HG02885 (cell line): Measurements from ENCODE around the gene PTPRN2.
"Not testable (repeated sequence)": the region's sequence is repeated elsewhere in the genome, so short reads cannot be mapped to it uniquely, and the experiment has no call there.

Experiments used
- ATAC-seq: cut with Tn5 transposase; IDR thresholded peaks from one replicate; pipeline ENCODE4 v1.9.1; 2021; ENCODE audit warnings: mild to moderate bottlenecking; ENCODE audit not compliant: unreplicated experiment, poor library complexity

Gene PTPRN2

DNA sequence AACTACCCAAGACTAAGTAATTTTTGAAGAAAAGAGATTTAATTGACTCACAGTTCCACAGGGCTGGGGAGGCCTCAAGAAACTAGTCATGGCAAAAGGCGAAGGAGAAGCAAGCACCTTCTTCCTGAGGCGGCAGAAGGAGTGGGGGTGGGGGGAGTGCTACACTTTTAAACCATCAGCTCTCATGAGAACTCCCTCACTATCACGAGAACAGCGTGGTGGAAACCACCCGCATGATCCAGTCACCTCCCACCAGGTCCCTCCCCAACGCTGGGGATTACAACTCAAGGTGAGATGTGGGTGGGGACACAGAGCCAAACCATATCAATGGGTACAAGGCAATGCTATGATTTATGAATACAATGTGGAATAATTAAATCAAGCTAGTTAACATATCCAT, 241.9 kb downstream of the PTPRN2 start:
- no peak for ATAC-seq

- ATAC-seq = no peak
Measured at GRCh38 chr7:158344706-158345300, 242.8 kb downstream of the PTPRN2 start.

- ATAC-seq = no peak
Measured at GRCh38 chr7:158343936-158344455, 243.6 kb downstream of the PTPRN2 start.

- ATAC-seq = no peak
Measured at GRCh38 chr7:158343526-158343925, 244.1 kb downstream of the PTPRN2 start.

GRCh38 chr7:158341097-158341496, 246.5 kb downstream of the PTPRN2 start:
- not testable (repeated sequence) for ATAC-seq

GRCh38 chr7:158336952-158337351, 250.7 kb downstream of the PTPRN2 start:
- not testable (repeated sequence) for ATAC-seq

- ATAC-seq = not testable (repeated sequence)
Measured at GRCh38 chr7:158332516-158332915, 255.1 kb downstream of the PTPRN2 start.

GRCh38 chr7:158331826-158332450, 255.7 kb downstream of the PTPRN2 start:
- ATAC-seq = not testable (repeated sequence)

GRCh38 chr7:158329686-158330085, 257.9 kb downstream of the PTPRN2 start:
- ATAC-seq = no peak

- ATAC-seq = no peak
Measured at GRCh38 chr7:158329014-158329610, 258.5 kb downstream of the PTPRN2 start.

DNA sequence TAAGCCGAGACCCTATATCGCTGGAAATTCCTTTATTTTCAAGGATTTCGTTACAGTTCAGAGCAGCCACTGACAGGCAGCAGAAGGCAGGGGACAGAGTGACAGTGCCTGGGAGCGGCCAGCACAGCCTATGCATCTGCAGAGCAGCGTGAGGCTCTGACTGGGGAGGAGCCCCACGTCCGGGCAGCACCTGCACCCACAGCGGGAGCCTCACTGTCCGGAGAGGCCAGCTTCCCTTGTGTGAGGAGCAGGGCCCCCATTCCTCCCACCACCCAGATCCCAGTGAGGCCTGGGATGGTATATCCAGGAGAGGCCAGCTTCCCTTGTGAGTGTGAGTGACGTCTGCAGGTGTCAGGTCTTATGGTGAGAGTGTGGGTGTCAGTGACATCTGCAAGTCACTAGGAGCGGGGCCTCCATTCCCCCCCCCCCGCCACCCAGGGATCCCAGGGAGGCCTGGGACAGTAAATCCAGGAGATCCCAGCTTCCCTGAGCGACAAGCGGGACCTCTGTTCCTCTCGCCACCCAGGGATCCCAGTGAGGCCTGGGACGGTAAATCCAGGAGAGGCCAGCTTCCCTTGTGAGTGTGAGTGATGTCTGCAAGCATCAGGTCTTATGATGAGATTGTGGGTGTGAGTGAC, 259.1 kb downstream of the PTPRN2 start:
- no peak for ATAC-seq

DNA sequence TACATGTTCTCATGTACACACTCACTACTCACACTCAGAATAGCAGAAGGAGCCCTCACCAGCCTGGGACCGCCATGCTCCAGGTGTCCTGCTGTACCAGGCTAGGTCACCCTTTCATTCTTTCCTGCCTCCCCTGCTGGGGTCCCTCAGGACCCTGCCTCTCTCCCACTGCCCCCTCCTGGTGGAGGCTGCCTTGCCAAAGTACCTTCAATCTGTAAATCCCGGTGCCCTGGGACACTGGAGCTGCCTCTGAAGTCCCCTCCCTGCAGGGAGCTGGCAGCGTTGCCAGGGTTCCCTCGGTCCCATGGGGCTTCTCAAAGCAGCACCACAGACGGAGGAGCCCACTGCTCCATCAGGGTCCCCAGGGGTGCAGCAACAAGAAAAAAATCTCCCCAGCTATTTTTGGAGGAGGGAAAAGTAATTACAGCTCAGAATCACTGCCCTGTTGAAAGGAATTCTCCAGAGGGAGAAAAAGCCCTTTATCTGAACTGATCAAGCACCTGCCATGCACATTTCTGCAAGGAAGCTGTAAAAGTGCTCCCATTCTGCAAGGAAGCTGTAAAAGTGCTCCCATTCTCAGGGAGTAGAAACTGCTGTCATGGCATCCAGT, 259.9 kb downstream of the PTPRN2 start:
- no peak for ATAC-seq

DNA sequence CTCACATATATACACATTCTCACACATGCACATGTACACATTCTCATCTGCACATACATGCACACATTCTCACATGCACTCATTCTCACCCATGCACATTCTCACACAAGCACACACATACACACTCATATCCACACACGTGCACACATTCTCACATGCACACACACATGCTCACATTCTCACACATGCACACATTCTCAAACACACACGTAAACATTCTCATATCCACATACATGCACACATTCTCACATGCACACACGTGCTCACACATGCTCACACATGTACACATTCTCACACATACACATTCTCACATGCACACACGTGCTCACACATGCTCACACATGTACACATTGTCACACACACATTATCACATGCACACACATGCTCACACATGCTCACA, 260.6 kb downstream of the PTPRN2 start:
- ATAC-seq = no peak

- ATAC-seq = no peak
Measured at GRCh38 chr7:158325530-158326381, 261.9 kb downstream of the PTPRN2 start.

DNA sequence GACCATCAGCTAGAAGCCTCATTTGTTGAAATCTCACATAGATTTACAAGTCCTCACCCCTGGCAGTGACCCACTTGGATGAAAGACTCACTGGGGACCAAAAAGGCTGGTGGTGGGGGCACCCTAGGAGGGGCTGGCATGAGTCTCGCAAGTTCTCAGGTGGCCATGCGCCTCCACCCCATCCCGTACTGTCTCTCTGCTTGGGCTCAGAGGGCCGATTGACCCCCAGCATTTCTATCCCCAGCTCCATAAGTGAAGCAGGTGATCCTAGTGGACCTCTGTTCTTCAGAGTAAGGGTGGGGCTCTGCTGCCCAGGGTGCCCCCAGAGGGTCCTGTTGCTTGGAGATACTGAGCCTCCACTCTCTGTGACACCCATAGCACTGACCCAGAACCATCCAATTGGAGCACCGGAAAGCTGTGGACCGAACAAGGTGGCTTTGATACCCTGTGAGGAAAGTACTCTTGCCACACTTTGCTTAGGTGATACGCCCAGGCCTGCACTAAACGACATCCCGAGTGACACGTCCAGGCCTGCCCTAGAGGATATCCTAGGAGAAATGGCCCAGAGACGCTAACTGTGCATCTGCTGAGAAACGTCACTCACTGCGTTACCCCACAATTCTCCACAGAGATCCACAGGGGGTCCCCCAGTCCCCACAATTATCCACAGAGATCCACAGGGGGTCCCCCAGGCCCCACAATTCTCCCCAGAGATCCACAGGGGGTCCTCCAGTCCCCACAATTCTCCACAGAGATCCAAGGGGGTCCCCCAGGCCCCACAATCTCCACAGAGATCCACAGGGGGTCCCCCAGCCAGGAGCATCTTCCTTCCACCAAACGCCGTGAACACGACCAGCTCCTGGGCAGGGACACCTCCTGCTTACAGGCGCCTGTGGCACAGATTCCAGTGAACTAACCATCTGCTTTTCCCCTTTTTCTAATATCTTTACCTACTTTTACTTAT, 262.9 kb downstream of the PTPRN2 start:
- ATAC-seq = no peak

DNA sequence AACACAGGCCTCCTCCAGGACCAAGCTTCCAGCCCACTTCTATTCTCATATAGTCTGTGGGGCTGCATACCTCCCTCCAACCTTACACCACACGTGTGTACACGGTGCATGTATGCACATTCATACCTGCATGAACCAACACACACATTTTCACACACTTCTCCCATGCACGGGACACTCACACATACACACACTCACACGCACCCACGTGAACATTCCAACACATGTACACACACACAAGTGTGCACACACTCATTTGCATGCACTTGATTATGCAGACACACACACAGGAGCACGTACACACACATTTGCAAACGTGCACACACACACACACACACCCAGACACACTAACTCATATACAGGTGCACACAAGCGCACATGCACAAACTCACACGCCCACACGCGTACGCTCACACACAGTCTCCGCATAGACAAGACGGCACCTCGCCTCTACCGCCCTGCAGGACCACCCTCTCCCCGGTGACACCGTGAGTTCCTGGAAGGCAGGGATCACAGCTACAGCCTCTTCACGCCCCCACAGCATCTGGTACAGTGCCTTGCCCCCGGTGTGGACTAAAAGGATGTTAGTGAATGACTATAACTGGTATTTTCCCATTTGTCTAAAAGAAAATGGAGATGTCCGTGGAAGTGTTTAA, 263.8 kb downstream of the PTPRN2 start:
- ATAC-seq = no peak

- ATAC-seq = no peak
Measured at GRCh38 chr7:158322616-158323530, 264.8 kb downstream of the PTPRN2 start.
